Loucy (cell line): Measurements from ENCODE around the gene JDP2.

Experiments
- H2AFZ ChIP-seq: fragments of 200-600 bp; sonication (generic); 2 replicates; pipeline ENCODE4 v1.6.0; 2016; ENCODE audit warnings: antibody characterized with exemption, mild to moderate bottlenecking, low read length, moderate library complexity
- H3F3A ChIP-seq: fragments of 200-600 bp; 2 replicates; pipeline ENCODE4 v1.6.0; 2016; ENCODE audit warnings: antibody characterized with exemption, low read depth, mild to moderate bottlenecking
- H3K27me3 ChIP-seq: fragments of 200-600 bp; sonication (generic); 2 replicates; pipeline ENCODE4 v1.6.1; 2014; ENCODE audit warnings: low read length, mild to moderate bottlenecking; ENCODE audit not compliant: insufficient read depth, poor library complexity, severe bottlenecking
- H3K36me3 ChIP-seq: fragments of 200-600 bp; sonication (generic); 2 replicates; pipeline ENCODE4 v1.6.1; 2016; ENCODE audit warnings: low read length; ENCODE audit not compliant: insufficient read depth
- H3K4me1 ChIP-seq: fragments of 200-600 bp; sonication (generic); 2 replicates; pipeline ENCODE4 v1.5.1; 2014; ENCODE audit warnings: low read length, mild to moderate bottlenecking; ENCODE audit not compliant: insufficient read depth, poor library complexity, severe bottlenecking
- H3K4me2 ChIP-seq: fragments of 200-600 bp; sonication (generic); 2 replicates; pipeline ENCODE4 v1.6.0; 2014; ENCODE audit warnings: antibody characterized with exemption, low read length, low read depth, mild to moderate bottlenecking; ENCODE audit not compliant: poor library complexity, severe bottlenecking
- H3K4me3 ChIP-seq: fragments of 200-600 bp; sonication (generic); 2 replicates; pipeline ENCODE4 v1.5.1; 2014; ENCODE audit warnings: low read length, mild to moderate bottlenecking, mixed read lengths; ENCODE audit not compliant: poor library complexity, severe bottlenecking
- H3K79me2 ChIP-seq: fragments of 200-600 bp; sonication (generic); 2 replicates; pipeline ENCODE4 v1.6.1; 2014; ENCODE audit warnings: low read length; ENCODE audit not compliant: insufficient read depth
- H3K9ac ChIP-seq: fragments of 200-600 bp; sonication (generic); 2 replicates; pipeline ENCODE4 v1.6.0; 2014; ENCODE audit warnings: mild to moderate bottlenecking, low read depth, low read length, moderate library complexity; ENCODE audit not compliant: poor library complexity, severe bottlenecking
- H3K9me2 ChIP-seq: fragments of 200-600 bp; sonication (generic); replicated peaks from 2 replicates; pipeline ENCODE4 v1.6.1; 2016; ENCODE audit warnings: low read depth, low read length, mixed read lengths
- H3K9me3 ChIP-seq: fragments of 200-600 bp; sonication (generic); 2 replicates; pipeline ENCODE4 v1.6.1; 2014; ENCODE audit warnings: mild to moderate bottlenecking, antibody characterized with exemption, low read length, low read depth; ENCODE audit not compliant: insufficient read depth
- H4K20me1 ChIP-seq: fragments of 200-600 bp; sonication (generic); 2 replicates; pipeline ENCODE4 v1.6.0; 2014; ENCODE audit warnings: antibody characterized with exemption, low read length, mild to moderate bottlenecking; ENCODE audit not compliant: insufficient read depth, poor library complexity, severe bottlenecking
- EZH2phosphoT487 ChIP-seq: fragments of 200-600 bp; IDR thresholded peaks from 2 replicates; pipeline ENCODE4 v1.6.1; 2018; ENCODE audit warnings: antibody characterized with exemption, mild to moderate bottlenecking, moderate library complexity, borderline replicate concordance
- TF ChIP-seq, protein P1 (sequence below): fragments of 200-600 bp; sonication (generic); conservative IDR thresholded peaks from 2 replicates; pipeline ENCODE4 v1.5.1; 2014; ENCODE audit warnings: mild to moderate bottlenecking, antibody characterized with exemption, low read length

Gene JDP2

DNA sequence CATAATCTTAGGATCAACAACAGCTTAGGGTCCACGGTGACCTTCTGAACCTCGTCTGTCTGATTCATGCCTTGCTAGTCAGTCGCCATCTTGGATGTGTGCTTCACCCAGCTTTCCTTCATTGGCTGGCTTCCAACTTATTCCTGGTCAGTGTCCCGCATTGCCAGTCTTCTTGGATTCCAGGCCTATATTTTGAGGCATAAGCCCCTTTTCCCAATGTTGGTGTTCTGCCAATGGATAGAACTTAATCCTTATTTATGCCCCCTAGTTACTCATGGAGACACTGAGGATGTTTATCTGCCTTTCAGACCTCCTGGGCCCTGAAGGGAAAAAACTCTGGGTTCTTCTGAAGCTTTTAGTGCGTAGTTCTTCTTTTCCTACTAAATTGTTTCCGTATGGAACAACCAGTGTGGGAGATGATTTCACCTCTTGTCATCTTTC is 5.8 kb downstream of the JDP2 start:
- no peaks in the 10 kb centered on the region for H3K9me3 ChIP-seq
- H3K9ac ChIP-seq: peak overlapping the region; percentile 16
- no peaks in the 10 kb centered on the region for H4K20me1 ChIP-seq
- H3K4me2 ChIP-seq: peak overlapping the region; percentile 62
- peaks cover 4% of the 10 kb centered on the region; the same call in 1 of the 2 replicates for H3F3A ChIP-seq
- H3K4me3 ChIP-seq: no peak overlapping the region
- H2AFZ ChIP-seq: no peak overlapping the region
- TF ChIP-seq EZH2phosphoT487: no peak
- TF ChIP-seq, protein P1, sequence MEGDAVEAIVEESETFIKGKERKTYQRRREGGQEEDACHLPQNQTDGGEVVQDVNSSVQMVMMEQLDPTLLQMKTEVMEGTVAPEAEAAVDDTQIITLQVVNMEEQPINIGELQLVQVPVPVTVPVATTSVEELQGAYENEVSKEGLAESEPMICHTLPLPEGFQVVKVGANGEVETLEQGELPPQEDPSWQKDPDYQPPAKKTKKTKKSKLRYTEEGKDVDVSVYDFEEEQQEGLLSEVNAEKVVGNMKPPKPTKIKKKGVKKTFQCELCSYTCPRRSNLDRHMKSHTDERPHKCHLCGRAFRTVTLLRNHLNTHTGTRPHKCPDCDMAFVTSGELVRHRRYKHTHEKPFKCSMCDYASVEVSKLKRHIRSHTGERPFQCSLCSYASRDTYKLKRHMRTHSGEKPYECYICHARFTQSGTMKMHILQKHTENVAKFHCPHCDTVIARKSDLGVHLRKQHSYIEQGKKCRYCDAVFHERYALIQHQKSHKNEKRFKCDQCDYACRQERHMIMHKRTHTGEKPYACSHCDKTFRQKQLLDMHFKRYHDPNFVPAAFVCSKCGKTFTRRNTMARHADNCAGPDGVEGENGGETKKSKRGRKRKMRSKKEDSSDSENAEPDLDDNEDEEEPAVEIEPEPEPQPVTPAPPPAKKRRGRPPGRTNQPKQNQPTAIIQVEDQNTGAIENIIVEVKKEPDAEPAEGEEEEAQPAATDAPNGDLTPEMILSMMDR: no peak
- H3K27me3 ChIP-seq: no peaks in the 10 kb centered on the region
- H3K36me3 ChIP-seq: no peaks in the 10 kb centered on the region
- H3K4me1 ChIP-seq: peaks cover 82% of the 10 kb centered on the region
- H3K9me2 ChIP-seq: no peaks in the 10 kb centered on the region
- H3K79me2 ChIP-seq: peaks cover 41% of the 10 kb centered on the region

DNA sequence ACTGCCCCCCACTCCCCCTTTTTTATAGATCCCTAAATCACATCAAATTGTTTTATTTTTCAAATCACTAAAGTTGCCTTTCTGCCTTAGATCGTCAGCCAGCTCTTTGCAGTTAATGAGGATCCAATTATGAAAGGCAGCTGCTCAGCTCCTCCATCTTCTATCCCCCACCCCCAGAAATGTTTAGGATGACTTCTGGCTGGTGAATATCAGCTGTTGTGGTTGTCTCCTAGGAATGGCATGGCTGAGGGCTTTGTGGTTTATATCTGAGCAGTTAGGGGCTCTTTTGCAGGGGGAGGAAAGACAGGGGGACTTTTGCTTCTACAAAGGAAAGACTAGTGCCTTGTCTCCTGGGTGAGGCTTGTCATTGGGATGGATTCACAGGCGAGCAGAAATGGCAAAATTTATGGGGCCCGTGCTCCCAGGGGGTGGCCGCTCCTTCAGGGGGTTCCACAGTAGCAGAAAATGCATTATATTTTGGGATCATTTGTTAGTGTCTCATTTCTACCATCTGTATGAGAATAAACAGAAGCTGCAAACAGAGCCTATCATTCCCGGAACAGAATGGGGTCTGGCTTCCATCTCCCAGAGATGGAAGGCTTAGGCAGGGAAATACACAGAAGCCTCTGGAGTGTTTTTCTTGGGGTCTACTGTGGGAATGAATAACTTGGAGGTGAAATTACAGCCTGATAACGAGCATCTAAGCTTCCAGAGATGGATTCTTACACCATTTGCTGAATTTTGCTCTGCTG is 6.5 kb downstream of the JDP2 start:
- peak overlapping the region; percentile 16 for H3K9ac ChIP-seq
- no peaks in the 10 kb centered on the region for H3K36me3 ChIP-seq
- TF ChIP-seq, protein P1: no peak
- no peak for TF ChIP-seq EZH2phosphoT487
- peak overlapping the region; percentile 62 for H3K4me2 ChIP-seq
- no peaks in the 10 kb centered on the region for H3K9me2 ChIP-seq
- peaks cover 34% of the 10 kb centered on the region; the same call in 1 of the 2 replicates for H3K79me2 ChIP-seq
- H3K27me3 ChIP-seq: no peaks in the 10 kb centered on the region
- H3K9me3 ChIP-seq: no peaks in the 10 kb centered on the region
- H2AFZ ChIP-seq: no peak overlapping the region
- no peaks in the 10 kb centered on the region for H4K20me1 ChIP-seq
- peaks cover 4% of the 10 kb centered on the region; the same call in 1 of the 2 replicates for H3F3A ChIP-seq
- H3K4me1 ChIP-seq: peaks cover 76% of the 10 kb centered on the region
- no peak overlapping the region for H3K4me3 ChIP-seq

DNA sequence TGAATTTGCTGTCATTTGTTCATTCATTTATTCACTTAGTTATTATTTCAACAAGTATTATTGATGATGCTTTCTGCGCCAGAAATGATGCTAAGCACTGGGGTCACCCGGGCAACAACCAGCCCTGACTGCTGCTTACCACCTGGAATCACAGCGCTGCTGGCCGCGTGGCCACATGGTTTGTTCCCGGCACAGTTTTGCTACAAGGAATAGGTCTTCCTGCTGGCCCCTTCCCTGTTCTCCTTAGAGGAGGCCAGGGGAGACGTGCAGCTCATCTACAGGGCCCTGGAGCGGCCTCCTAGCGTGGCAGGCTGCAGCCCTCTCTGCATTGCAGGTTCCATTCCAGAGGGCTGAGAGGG is 7.0 kb downstream of the JDP2 start:
- Histone ChIP-seq H4K20me1 (no peaks in the 10 kb centered on the region), H3K9me3 (no peaks in the 10 kb centered on the region), H3K4me1 (peaks cover 70% of the 10 kb centered on the region), H3K4me2 (peak overlapping the region; percentile 62), H3K9me2 (no peaks in the 10 kb centered on the region), H3K4me3 (no peak overlapping the region), H3K36me3 (no peaks in the 10 kb centered on the region), H2AFZ (no peak overlapping the region), H3F3A (peaks cover 4% of the 10 kb centered on the region; the same call in 1 of the 2 replicates), H3K27me3 (no peaks in the 10 kb centered on the region), H3K79me2 (peaks cover 29% of the 10 kb centered on the region; the same call in 1 of the 2 replicates), H3K9ac (no peak overlapping the region)
- TF ChIP-seq, protein P1: no peak
- TF ChIP-seq EZH2phosphoT487: no peak
